Effector memory CD8-positive, alpha-beta T cell (primary cell): ENCODE data around the gene PARD3B.

Experiments
- ATAC-seq: fragments of 150-1000 bp; cut with Tn5 transposase; replicated peaks from 2 replicates; pipeline ENCODE4 v1.10.0; 2021; ENCODE audit warnings: mild to moderate bottlenecking, moderate library complexity
- DNase-seq, 3 experiments: peaks; one replicate each; pipeline ENCODE4 v3.0.0; 2021
- H3K27ac Mint-ChIP-seq, 2 donors: one replicate each; pipeline ENCODE4 v1.8.0; 2022; ENCODE audit warnings: mild to moderate bottlenecking in 2 of 2, mixed read lengths in 2 of 2, moderate library complexity in 2 of 2
- H3K27me3 Mint-ChIP-seq, 2 donors: one replicate each; pipeline ENCODE4 v1.8.0; 2022; ENCODE audit warnings: mixed read lengths in 2 of 2
- H3K36me3 Mint-ChIP-seq: one replicate; pipeline ENCODE4 v1.8.0; 2022; ENCODE audit warnings: mild to moderate bottlenecking, moderate library complexity, mixed read lengths; ENCODE audit not compliant: insufficient read depth
- H3K4me1 Mint-ChIP-seq, 2 donors: one replicate each; pipeline ENCODE4 v1.8.0; 2022; ENCODE audit warnings: low read depth in 2 of 2, mixed read lengths in 2 of 2
- H3K4me3 Mint-ChIP-seq, 2 donors: one replicate each; pipeline ENCODE4 v1.8.0; 2022; ENCODE audit warnings: mild to moderate bottlenecking in 2 of 2, mixed read lengths in 2 of 2, moderate library complexity in 2 of 2
- H3K9me3 Mint-ChIP-seq, 2 donors: one replicate each; pipeline ENCODE4 v1.8.0; 2022; ENCODE audit warnings: mixed read lengths in 2 of 2

The PARD3B gene

GRCh38 chr2:205462681-205463345, 917.5 kb downstream of the PARD3B start:
- no peak overlapping the region for H3K4me3 Mint-ChIP-seq
- ATAC-seq: no peak
- no peaks in the 10 kb centered on the region for H3K36me3 Mint-ChIP-seq
- no peak for DNase-seq
- no peak overlapping the region for H3K27ac Mint-ChIP-seq
- H3K9me3 Mint-ChIP-seq: peaks cover 0 to 2% of the 10 kb centered on the region in 2 donors
- no peaks in the 10 kb centered on the region for H3K4me1 Mint-ChIP-seq
- peaks cover 6 to 24% of the 10 kb centered on the region in 2 donors for H3K27me3 Mint-ChIP-seq

- no peak overlapping the region for H3K27ac Mint-ChIP-seq
- H3K27me3 Mint-ChIP-seq: peaks cover 0 to 24% of the 10 kb centered on the region in 2 donors
- DNase-seq (no peak), ATAC-seq (no peak)
- H3K36me3 Mint-ChIP-seq: no peaks in the 10 kb centered on the region
- no peak overlapping the region for H3K4me3 Mint-ChIP-seq
- no peaks in the 10 kb centered on the region for H3K4me1 Mint-ChIP-seq
- H3K9me3 Mint-ChIP-seq: no peaks in the 10 kb centered on the region
These were observed 918.3 kb downstream of the PARD3B start for GRCh38 chr2:205463466-205464025.

GRCh38 chr2:205464681-205465080, 919.4 kb downstream of the PARD3B start:
- Mint-ChIP-seq H3K4me3 (no peak overlapping the region), H3K36me3 (no peaks in the 10 kb centered on the region), H3K27ac (no peak overlapping the region), H3K9me3 (no peaks in the 10 kb centered on the region), H3K4me1 (no peaks in the 10 kb centered on the region), H3K27me3 (peaks cover 0 to 20% of the 10 kb centered on the region in 2 donors)
- DNase-seq: no peak
- no peak for ATAC-seq

- Mint-ChIP-seq H3K4me3 (no peak overlapping the region), H3K27ac (no peak overlapping the region), H3K9me3 (peaks cover 0 to 7% of the 10 kb centered on the region in 2 donors), H3K4me1 (no peaks in the 10 kb centered on the region), H3K36me3 (no peaks in the 10 kb centered on the region), H3K27me3 (peaks cover 0 to 11% of the 10 kb centered on the region in 2 donors)
- no peak for DNase-seq
- no peak for ATAC-seq
These were observed 920.5 kb downstream of the PARD3B start for GRCh38 chr2:205465791-205466190.

- no peak for ATAC-seq
- Mint-ChIP-seq H3K4me1 (no peaks in the 10 kb centered on the region), H3K36me3 (no peaks in the 10 kb centered on the region)
These were observed 926.5 kb downstream of the PARD3B start for GRCh38 chr2:205471776-205472175.

GRCh38 chr2:205473791-205474190, 928.5 kb downstream of the PARD3B start:
- no peak for ATAC-seq
- no peaks in the 10 kb centered on the region for H3K4me1 Mint-ChIP-seq
- H3K4me3 Mint-ChIP-seq: no peak overlapping the region
- H3K9me3 Mint-ChIP-seq: peaks cover 0 to 7% of the 10 kb centered on the region in 2 donors
- H3K36me3 Mint-ChIP-seq: no peaks in the 10 kb centered on the region
- DNase-seq: no peak
- no peaks in the 10 kb centered on the region for H3K27me3 Mint-ChIP-seq
- H3K27ac Mint-ChIP-seq: no peak overlapping the region

More at GRCh38 chr2:205471776-205472175, 926.5 kb downstream of the PARD3B start:
- DNase-seq: no peak
- Mint-ChIP-seq H3K9me3 (peaks cover 0 to 7% of the 10 kb centered on the region in 2 donors), H3K27me3 (no peaks in the 10 kb centered on the region), H3K4me3 (no peak overlapping the region), H3K27ac (no peak overlapping the region)

GRCh38 chr2:205474741-205475415, 929.6 kb downstream of the PARD3B start:
- Mint-ChIP-seq H3K4me3 (no peak overlapping the region), H3K27me3 (no peaks in the 10 kb centered on the region), H3K27ac (no peak overlapping the region), H3K36me3 (no peaks in the 10 kb centered on the region), H3K4me1 (no peaks in the 10 kb centered on the region), H3K9me3 (peaks cover 0 to 7% of the 10 kb centered on the region in 2 donors)
- no peak for DNase-seq
- no peak for ATAC-seq

GRCh38 chr2:205475416-205475768, 930.1 kb downstream of the PARD3B start:
- DNase-seq (no peak), ATAC-seq (no peak)
- H3K27me3 Mint-ChIP-seq: no peaks in the 10 kb centered on the region
- no peak overlapping the region for H3K4me3 Mint-ChIP-seq
- no peaks in the 10 kb centered on the region for H3K4me1 Mint-ChIP-seq
- peaks cover 0 to 1% of the 10 kb centered on the region in 2 donors for H3K9me3 Mint-ChIP-seq
- no peaks in the 10 kb centered on the region for H3K36me3 Mint-ChIP-seq
- H3K27ac Mint-ChIP-seq: no peak overlapping the region

- no peak overlapping the region for H3K4me3 Mint-ChIP-seq
- ATAC-seq: no peak
- no peaks in the 10 kb centered on the region for H3K9me3 Mint-ChIP-seq
- no peak for DNase-seq
- H3K27me3 Mint-ChIP-seq: no peaks in the 10 kb centered on the region
- no peak overlapping the region for H3K27ac Mint-ChIP-seq
- no peaks in the 10 kb centered on the region for H3K4me1 Mint-ChIP-seq
- H3K36me3 Mint-ChIP-seq: no peaks in the 10 kb centered on the region
These were observed 931.9 kb downstream of the PARD3B start for GRCh38 chr2:205477016-205477705.

- H3K4me1 Mint-ChIP-seq: no peaks in the 10 kb centered on the region
- no peak overlapping the region for H3K4me3 Mint-ChIP-seq
- no peak overlapping the region for H3K27ac Mint-ChIP-seq
- DNase-seq: no peak
- H3K36me3 Mint-ChIP-seq: no peaks in the 10 kb centered on the region
- no peaks in the 10 kb centered on the region for H3K27me3 Mint-ChIP-seq
- no peaks in the 10 kb centered on the region for H3K9me3 Mint-ChIP-seq
- no peak for ATAC-seq
These were observed 936.6 kb downstream of the PARD3B start for GRCh38 chr2:205481861-205482260.

- Mint-ChIP-seq H3K9me3 (no peaks in the 10 kb centered on the region), H3K4me3 (no peak overlapping the region), H3K27me3 (no peaks in the 10 kb centered on the region)
These were observed 937.3 kb downstream of the PARD3B start for GRCh38 chr2:205482399-205483081.

GRCh38 chr2:205483095-205483494, 937.8 kb downstream of the PARD3B start:
- H3K4me3 Mint-ChIP-seq: no peak overlapping the region
- no peaks in the 10 kb centered on the region for H3K4me1 Mint-ChIP-seq
- no peaks in the 10 kb centered on the region for H3K9me3 Mint-ChIP-seq
- DNase-seq (no peak), ATAC-seq (no peak)
- H3K36me3 Mint-ChIP-seq: no peaks in the 10 kb centered on the region
- no peak overlapping the region for H3K27ac Mint-ChIP-seq
- H3K27me3 Mint-ChIP-seq: no peaks in the 10 kb centered on the region

More at GRCh38 chr2:205482399-205483081, 937.3 kb downstream of the PARD3B start:
- Mint-ChIP-seq H3K27ac (no peak overlapping the region), H3K4me1 (no peaks in the 10 kb centered on the region), H3K36me3 (no peaks in the 10 kb centered on the region)
- ATAC-seq (no peak), DNase-seq (no peak)

- ATAC-seq: no peak
These were observed 938.9 kb downstream of the PARD3B start for GRCh38 chr2:205484215-205484614.

More at GRCh38 chr2:205484215-205484614, 938.9 kb downstream of the PARD3B start:
- H3K27ac Mint-ChIP-seq: no peak overlapping the region
- H3K4me1 Mint-ChIP-seq: no peaks in the 10 kb centered on the region
- H3K4me3 Mint-ChIP-seq: no peak overlapping the region
- H3K27me3 Mint-ChIP-seq: no peaks in the 10 kb centered on the region
- no peaks in the 10 kb centered on the region for H3K9me3 Mint-ChIP-seq
- H3K36me3 Mint-ChIP-seq: no peaks in the 10 kb centered on the region
- no peak for DNase-seq
